Activated T-cell treated with anti-CD3 and anti-CD28 coated beads, Interleukin-2, amount 50 U/mL, for 72 hours (primary cell): ENCODE results near the gene IL17RD. TPM values are rescaled to one million over a fixed set of nuclear protein-coding genes. Genes with fewer than 3 reads are reported as not detected.
A peak's percentile ranks its signal among the peaks of the same experiment; 100 is the strongest.

Experiments
- ATAC-seq, 2 donors: fragments of 150-1000 bp; cut with Tn5 transposase; replicated peaks in 1 of 2; 2 replicates each; pipeline ENCODE4 v1.10.0; 2021; ENCODE audit warnings: moderate library complexity in 2 of 2, mild to moderate bottlenecking in 1 of 2
- DNase-seq, 2 donors: peaks; one replicate each; pipeline ENCODE4 v3.0.0; 2021 to 2022; ENCODE audit warnings: mixed read lengths in 1 of 2
- H3K27ac Mint-ChIP-seq: one replicate; pipeline ENCODE4 v1.8.0; 2022; ENCODE audit warnings: mild to moderate bottlenecking, moderate library complexity, mixed read lengths
- H3K27me3 Mint-ChIP-seq: one replicate; pipeline ENCODE4 v1.8.0; 2022; ENCODE audit warnings: low read depth, mixed read lengths
- H3K36me3 Mint-ChIP-seq, 2 donors: one replicate each; pipeline ENCODE4 v1.8.0; 2022; ENCODE audit warnings: mixed read lengths in 2 of 2, mild to moderate bottlenecking in 1 of 2; ENCODE audit not compliant: insufficient read depth in 2 of 2
- H3K4me1 Mint-ChIP-seq: one replicate; pipeline ENCODE4 v1.8.0; 2022; ENCODE audit warnings: low read depth, mixed read lengths
- H3K4me3 Mint-ChIP-seq, 2 donors: one replicate each; pipeline ENCODE4 v1.8.0; 2022; ENCODE audit warnings: mild to moderate bottlenecking in 2 of 2, mixed read lengths in 2 of 2, moderate library complexity in 2 of 2
- H3K9me3 Mint-ChIP-seq, 2 donors: one replicate each; pipeline ENCODE4 v1.8.0; 2022; ENCODE audit warnings: mixed read lengths in 2 of 2
- total RNA-seq, 2 donors: library from RNA; stranded (reverse); gene quantifications; one replicate each; pipeline ENCODE4 v1.2.3, GENCODE V29; 2022

The IL17RD gene
- total RNA-seq, 2 donors from 2014 or later = 0.07 to 0.09 TPM

DNA sequence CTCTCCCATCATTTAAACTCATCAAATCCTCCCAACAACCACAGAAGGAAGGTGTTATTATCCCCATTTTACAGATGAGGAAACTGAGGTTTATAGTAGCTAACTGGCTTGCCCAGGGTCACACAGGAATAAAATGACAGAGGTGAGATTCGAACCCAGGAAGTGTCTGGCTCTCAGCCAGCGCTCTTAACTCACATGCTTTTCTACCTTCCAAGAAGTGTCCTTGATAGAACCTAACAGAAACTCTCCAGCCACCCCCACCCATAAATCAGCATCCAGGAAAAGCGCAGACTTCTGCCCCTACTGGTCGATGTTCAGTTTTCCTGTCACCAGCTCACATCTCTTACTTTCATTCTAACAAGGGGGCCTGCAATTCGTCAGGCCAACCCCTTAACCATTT, 52.9 kb downstream of the IL17RD start:
- Mint-ChIP-seq H3K4me3 (no peak overlapping the region), H3K4me1 (no peaks in the 10 kb centered on the region), H3K27me3 (no peaks in the 10 kb centered on the region), H3K9me3 (no peaks in the 10 kb centered on the region), H3K36me3 (no peaks in the 10 kb centered on the region), H3K27ac (no peak overlapping the region)
- no peak for DNase-seq
- ATAC-seq = no peak

GRCh38 chr3:57110798-57111197, 54.4 kb downstream of the IL17RD start:
- no peak overlapping the region for H3K27ac Mint-ChIP-seq
- no peak overlapping the region for H3K4me3 Mint-ChIP-seq
- no peaks in the 10 kb centered on the region for H3K36me3 Mint-ChIP-seq
- DNase-seq (no peak), ATAC-seq (no peak)
- H3K4me1 Mint-ChIP-seq = no peaks in the 10 kb centered on the region
- no peaks in the 10 kb centered on the region for H3K27me3 Mint-ChIP-seq
- no peaks in the 10 kb centered on the region for H3K9me3 Mint-ChIP-seq

DNA sequence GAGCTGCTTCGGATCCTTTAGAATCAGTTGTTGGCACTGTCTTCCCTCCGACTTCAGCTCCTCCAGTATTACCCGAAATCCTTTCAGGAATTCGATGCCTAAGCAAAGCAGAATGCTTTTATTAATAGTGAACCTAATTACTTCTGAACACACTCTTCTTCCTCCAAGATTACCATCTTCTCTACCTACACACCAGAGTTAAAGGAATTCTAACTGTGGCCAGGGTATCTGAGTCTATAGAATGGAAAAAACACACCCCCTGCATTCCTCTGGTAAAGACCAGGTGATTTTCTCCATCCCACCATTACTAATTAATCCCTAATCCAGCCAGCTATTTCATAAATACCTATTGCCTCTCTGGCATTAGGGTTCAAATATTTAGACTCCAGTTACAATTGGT, 54.9 kb downstream of the IL17RD start:
- H3K4me1 Mint-ChIP-seq = no peaks in the 10 kb centered on the region
- H3K27me3 Mint-ChIP-seq = no peaks in the 10 kb centered on the region
- no peak for ATAC-seq
- no peak overlapping the region for H3K27ac Mint-ChIP-seq
- H3K4me3 Mint-ChIP-seq = no peak overlapping the region
- H3K9me3 Mint-ChIP-seq = no peaks in the 10 kb centered on the region
- no peaks in the 10 kb centered on the region for H3K36me3 Mint-ChIP-seq
- DNase-seq = no peak

DNA sequence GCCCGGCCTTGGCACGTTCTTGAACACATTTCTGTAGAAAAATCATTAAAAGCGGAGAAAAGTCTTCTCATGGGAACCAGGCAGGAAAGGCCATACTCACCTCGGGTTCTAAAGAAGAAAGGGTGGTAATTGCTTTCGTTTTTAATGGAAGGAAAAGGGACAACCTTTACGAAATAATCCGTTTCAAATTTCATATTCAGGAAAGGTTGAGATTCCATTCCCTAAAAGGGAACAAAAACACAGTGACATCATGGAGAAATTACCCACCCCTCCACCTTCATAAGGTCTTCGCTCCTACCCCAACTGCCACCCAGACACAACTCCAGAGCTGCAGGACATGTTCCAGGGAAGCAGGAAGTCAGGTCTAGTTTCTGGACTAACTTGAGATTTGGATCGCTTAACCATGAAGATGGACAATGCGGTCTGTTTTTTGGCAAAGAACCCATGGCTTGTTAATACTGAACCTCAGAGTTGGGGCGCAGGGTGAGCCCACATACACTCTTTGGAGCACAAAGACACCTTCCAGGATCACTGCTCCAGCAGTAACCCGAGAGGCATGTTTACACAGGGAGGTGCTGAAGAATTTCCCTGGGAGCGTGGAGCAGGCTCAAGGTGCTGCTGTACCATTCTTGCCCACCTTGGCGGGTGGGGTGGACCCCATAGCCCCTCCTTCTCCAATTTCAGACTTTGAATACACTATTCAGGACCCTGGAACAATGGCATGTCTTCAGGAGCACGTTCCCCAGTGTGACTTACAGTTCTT, 55.5 kb downstream of the IL17RD start:
- H3K9me3 Mint-ChIP-seq = no peaks in the 10 kb centered on the region
- H3K4me3 Mint-ChIP-seq = no peak overlapping the region
- H3K4me1 Mint-ChIP-seq = no peaks in the 10 kb centered on the region
- no peaks in the 10 kb centered on the region for H3K36me3 Mint-ChIP-seq
- no peak for ATAC-seq
- DNase-seq = no peak
- no peaks in the 10 kb centered on the region for H3K27me3 Mint-ChIP-seq
- H3K27ac Mint-ChIP-seq = no peak overlapping the region

- H3K4me1 Mint-ChIP-seq = no peaks in the 10 kb centered on the region
- ATAC-seq (no peak), DNase-seq (no peak)
- H3K27me3 Mint-ChIP-seq = no peaks in the 10 kb centered on the region
- no peak overlapping the region for H3K27ac Mint-ChIP-seq
- H3K36me3 Mint-ChIP-seq = no peaks in the 10 kb centered on the region
- no peaks in the 10 kb centered on the region for H3K9me3 Mint-ChIP-seq
- no peak overlapping the region for H3K4me3 Mint-ChIP-seq
These were observed 56.5 kb downstream of the IL17RD start for GRCh38 chr3:57108684-57109083.

GRCh38 chr3:57105585-57105984, 59.6 kb downstream of the IL17RD start:
- Mint-ChIP-seq H3K9me3 (no peaks in the 10 kb centered on the region), H3K36me3 (no peaks in the 10 kb centered on the region), H3K4me3 (no peak overlapping the region), H3K4me1 (no peaks in the 10 kb centered on the region), H3K27me3 (no peaks in the 10 kb centered on the region), H3K27ac (no peak overlapping the region)
- DNase-seq (no peak), ATAC-seq (no peak)

DNA sequence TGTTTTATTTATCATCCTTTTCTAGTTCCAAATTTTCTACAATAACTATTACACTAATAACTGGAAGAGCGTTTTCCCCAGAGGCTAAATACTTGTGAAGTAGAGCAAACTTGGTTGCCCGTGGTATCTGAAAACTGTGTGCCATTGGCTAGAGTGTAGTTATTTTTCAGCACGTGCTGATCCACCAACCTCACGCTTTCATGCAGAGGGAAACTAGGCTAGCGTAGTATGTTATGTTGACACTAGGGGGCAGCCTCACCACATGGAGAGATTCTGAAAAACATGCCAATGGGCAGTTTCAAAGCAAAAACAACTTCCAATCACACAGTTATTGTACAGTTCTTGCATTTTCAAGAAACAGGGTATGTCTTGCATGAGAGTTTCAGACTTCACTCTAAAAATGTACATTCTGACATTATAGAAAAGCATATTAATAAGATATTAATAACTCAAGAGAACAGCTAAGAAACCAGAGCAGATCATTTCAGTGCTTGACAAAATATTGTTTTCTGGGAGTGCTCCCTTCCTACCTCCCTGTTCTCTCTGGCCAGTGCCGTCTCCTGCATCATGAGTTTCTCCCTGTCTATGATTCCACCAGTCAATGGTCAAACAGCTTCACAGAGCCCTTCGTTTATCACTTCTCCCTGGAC, 65.0 kb downstream of the IL17RD start:
- DNase-seq = peak; percentile 65 to 70
- Mint-ChIP-seq H3K9me3 (no peaks in the 10 kb centered on the region), H3K4me1 (no peaks in the 10 kb centered on the region), H3K27ac (no peak overlapping the region), H3K4me3 (no peak overlapping the region), H3K36me3 (no peaks in the 10 kb centered on the region), H3K27me3 (no peaks in the 10 kb centered on the region)
- peak; percentile 66 to 74 for ATAC-seq

- DNase-seq (no peak), ATAC-seq (no peak)
- H3K36me3 Mint-ChIP-seq = no peaks in the 10 kb centered on the region
- no peak overlapping the region for H3K4me3 Mint-ChIP-seq
- H3K9me3 Mint-ChIP-seq = no peaks in the 10 kb centered on the region
- no peaks in the 10 kb centered on the region for H3K4me1 Mint-ChIP-seq
- no peak overlapping the region for H3K27ac Mint-ChIP-seq
- H3K27me3 Mint-ChIP-seq = no peaks in the 10 kb centered on the region
These were observed 66.5 kb downstream of the IL17RD start for GRCh38 chr3:57098418-57099310.

DNA sequence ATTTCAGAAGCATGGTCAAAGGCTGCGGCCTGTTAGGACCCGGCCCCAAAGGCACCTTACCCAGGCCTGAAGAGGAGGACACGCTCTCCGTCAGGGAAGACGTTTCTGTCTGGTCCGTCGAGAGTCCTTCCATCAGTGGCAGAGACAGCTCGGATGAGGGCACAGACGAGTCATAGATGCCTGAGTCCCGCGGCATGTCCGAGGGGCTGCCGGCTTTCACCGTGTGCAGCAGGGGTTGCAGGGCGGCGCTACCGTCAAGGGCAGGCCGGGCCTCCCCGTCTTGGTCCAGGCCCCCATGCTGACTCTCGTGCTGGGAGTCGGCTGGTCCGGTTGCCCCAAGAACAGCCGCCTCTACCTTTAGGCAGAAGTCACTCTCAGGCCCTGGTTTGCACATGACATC, 67.6 kb downstream of the IL17RD start:
- Mint-ChIP-seq H3K4me1 (no peaks in the 10 kb centered on the region), H3K4me3 (no peak overlapping the region), H3K9me3 (no peaks in the 10 kb centered on the region), H3K27ac (no peak overlapping the region), H3K36me3 (no peaks in the 10 kb centered on the region), H3K27me3 (no peaks in the 10 kb centered on the region)
- ATAC-seq = no peak
- DNase-seq = no peak

GRCh38 chr3:57095363-57095762, 69.8 kb downstream of the IL17RD start:
- Mint-ChIP-seq H3K36me3 (no peaks in the 10 kb centered on the region), H3K9me3 (no peaks in the 10 kb centered on the region), H3K4me3 (no peak overlapping the region), H3K27ac (no peak overlapping the region), H3K4me1 (no peaks in the 10 kb centered on the region), H3K27me3 (peaks cover 7% of the 10 kb centered on the region)
- ATAC-seq = no peak
- no peak for DNase-seq

DNA sequence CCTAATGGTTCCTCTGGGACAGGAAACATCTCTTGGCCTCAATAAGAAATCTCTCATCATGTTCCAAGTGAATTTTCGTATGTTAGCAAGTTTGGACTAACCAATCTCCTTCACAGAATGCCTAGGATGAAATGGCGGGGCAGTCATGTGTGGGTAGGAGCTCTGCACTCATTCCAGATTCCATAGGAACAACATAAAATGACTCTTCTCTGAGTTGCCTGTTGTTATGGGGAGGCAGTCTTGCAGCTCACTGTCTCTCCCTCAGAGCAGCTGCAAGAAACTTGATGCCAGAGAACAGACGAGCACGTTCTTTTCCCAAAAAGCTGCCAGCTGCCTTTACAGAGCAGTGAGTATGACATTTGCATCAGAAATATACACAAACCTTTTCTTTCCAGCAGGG, 70.6 kb downstream of the IL17RD start:
- no peak overlapping the region for H3K27ac Mint-ChIP-seq
- no peaks in the 10 kb centered on the region for H3K36me3 Mint-ChIP-seq
- DNase-seq (no peak), ATAC-seq (no peak)
- peaks cover 7% of the 10 kb centered on the region for H3K27me3 Mint-ChIP-seq
- H3K4me3 Mint-ChIP-seq = no peak overlapping the region
- H3K4me1 Mint-ChIP-seq = no peaks in the 10 kb centered on the region
- H3K9me3 Mint-ChIP-seq = no peaks in the 10 kb centered on the region

DNA sequence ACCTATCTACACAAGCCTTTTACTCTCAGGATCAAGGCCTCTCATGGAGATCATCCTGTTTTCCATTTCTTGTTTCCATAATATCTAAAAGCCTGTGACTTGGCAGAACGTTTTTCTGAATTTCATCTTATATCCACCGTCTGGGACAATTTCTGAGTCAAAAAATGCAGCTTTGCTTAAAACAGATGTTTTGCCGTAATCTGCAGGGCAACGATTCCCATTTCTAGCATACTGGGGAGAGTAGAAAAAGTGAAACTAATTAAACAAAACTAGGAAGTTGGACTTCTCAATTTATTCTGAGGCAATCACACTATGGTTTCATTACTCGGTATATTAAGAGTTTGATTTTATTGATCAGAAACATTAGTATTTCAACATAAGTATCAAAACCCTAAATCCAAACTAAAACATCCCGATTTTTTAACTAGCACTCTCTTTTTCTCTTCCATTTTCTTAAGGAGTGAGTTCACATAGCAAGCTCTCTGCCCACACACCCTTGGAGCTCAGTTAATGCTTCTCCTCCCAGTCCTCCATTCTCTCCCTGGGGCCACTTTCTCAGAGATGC, 71.1 kb downstream of the IL17RD start:
- Mint-ChIP-seq H3K27me3 (peaks cover 7% of the 10 kb centered on the region), H3K4me3 (no peak overlapping the region), H3K4me1 (no peaks in the 10 kb centered on the region), H3K27ac (no peak overlapping the region), H3K36me3 (no peaks in the 10 kb centered on the region), H3K9me3 (no peaks in the 10 kb centered on the region)
- DNase-seq (no peak), ATAC-seq (no peak)

DNA sequence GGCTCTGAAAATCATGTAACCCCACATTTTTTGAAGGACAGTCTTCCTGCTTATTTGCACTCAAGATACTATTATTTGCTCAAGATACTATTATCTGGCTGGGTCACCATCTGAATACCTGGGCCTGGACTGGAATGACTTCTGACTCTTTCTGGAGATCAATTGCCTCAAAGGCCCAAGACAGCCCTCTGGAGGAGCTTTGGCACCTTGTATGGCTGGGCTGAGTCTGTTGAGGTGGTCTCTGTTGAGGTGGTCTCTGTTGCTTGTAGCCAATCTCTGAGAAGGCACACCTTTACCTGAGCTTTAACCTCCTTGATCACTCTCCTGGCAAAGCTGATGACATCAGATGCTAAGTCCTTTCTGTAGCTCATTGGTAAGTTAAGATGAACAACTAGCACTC, 71.7 kb downstream of the IL17RD start:
- DNase-seq = no peak
- H3K27me3 Mint-ChIP-seq = peaks cover 7% of the 10 kb centered on the region
- no peaks in the 10 kb centered on the region for H3K36me3 Mint-ChIP-seq
- H3K9me3 Mint-ChIP-seq = no peaks in the 10 kb centered on the region
- H3K27ac Mint-ChIP-seq = no peak overlapping the region
- no peaks in the 10 kb centered on the region for H3K4me1 Mint-ChIP-seq
- no peak for ATAC-seq
- no peak overlapping the region for H3K4me3 Mint-ChIP-seq
